ENCODE results near the gene PTPN9. TPM values are rescaled to one million over a fixed set of nuclear protein-coding genes. Genes with fewer than 3 reads are reported as not detected.

The PTPN9 gene
- 10 to 100 TPM; 15.9 to 16.6 TPM for total RNA-seq
- polyA plus RNA-seq: 10 to 100 TPM; 26.5 to 31.7 TPM

DNA sequence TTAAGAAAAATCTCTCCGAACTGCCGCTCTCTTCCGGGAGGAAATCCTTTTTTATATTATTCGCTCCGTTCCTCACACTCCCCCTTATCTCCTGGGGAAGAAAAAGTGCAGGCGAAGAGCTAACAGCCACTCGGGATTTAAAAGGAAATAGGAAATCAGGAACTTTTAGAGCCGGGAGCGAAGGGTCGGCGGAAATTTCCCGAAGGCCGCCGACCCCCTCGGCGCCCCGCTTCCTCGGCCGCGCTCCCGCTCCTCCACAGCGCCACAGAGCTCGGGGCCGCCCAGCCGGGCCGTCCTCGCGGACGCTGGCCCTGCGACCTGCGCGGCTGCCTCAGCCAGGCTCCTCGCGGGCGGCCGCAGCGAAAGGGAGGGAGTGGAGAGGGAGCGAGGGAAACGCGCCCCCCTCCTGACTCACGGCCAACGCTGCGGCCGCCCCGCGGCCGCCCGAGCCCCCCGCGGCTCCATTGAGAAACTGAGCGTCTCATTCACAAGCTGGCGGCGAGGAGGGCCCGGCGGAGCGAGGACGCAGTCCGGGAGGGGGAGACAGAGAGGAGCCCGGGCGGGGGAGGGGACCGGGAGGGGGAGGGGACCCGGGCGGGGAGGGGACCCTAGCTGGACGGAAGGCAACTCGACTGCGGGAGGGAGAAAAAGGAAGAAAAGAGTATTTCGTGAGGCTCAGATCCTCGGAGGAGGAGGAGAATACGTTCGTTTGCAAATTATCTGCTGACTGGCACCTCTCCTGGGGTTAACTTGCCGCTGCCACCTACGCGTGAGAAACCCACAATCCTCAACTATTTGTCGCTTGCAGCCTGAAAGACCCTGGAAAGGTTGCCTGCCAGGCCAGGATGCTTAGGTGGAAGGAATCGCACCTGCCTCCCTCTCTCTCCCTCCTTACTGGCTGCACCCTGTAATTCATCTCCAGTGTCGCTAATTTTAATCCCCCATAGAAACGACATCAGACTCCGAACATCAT is at the start of gene PTPN9:
Gene PTPN9, minus strand, starts transcription at position 368 of the 973 bp plus-strand sequence. CDS start 539 bp downstream, outside the sequence.
- peak within 1 kb of the TSS; percentile 77 for H3K27ac ChIP-seq (ENCODE audit: low read depth, low read length)
- no peaks in the 10 kb centered on the region for H3K36me3 ChIP-seq (ENCODE audit: insufficient read depth, low read length)
- peaks cover 0 to 11% of the 10 kb centered on the region in 2 donors for H3K36me3 Mint-ChIP-seq
- H3K27ac Mint-ChIP-seq: peak within 1 kb of the TSS; percentile 90 to 95 (median 94)
- no peaks in the 10 kb centered on the region for H3K9me3 ChIP-seq (ENCODE audit: control insufficient read depth in 1 of 2, low read length in 2 of 2)
- H3K4me1 ChIP-seq (ENCODE audit: insufficient read depth, low read length): peaks cover 22% of the 10 kb centered on the region
- H3K4me3 Mint-ChIP-seq: peak within 1 kb of the TSS; percentile 93 to 97 (median 94)
- ChIA-PET POLR2A (ENCODE audit: partially characterized antibody) (interaction anchor here (0.5 to 5.0 kb wide), 15 partner anchors 9 to 232 kb away, joined by 3 to 56 read pairs (median 5); partner anchors contain the start of genes IMP3, MAN2C1, NEIL1 and SIN3A), CTCF (ENCODE audit: partially characterized antibody) (interaction anchor here (0.7 to 2.0 kb wide), 11 partner anchors 10 to 211 kb away, joined by 3 to 9 read pairs (median 3); partner anchors contain the start of genes IMP3 and SNX33)
- peaks cover 18 to 26% (median 21%) of the 10 kb centered on the region in 4 donors for H3K4me1 Mint-ChIP-seq
- H3K9me3 Mint-ChIP-seq: no peaks in the 10 kb centered on the region
- intact Hi-C loops (cut with micrococcal nuclease): loop anchor here (1.0 to 10.0 kb wide), 4 partner anchors 46 to 128 kb away; partner anchors contain the start of genes IMP3, SIN3A and SNUPN
- no peaks in the 10 kb centered on the region for H3K27me3 Mint-ChIP-seq
- H3K4me3 ChIP-seq (ENCODE audit: low read length in 2 of 2): peak within 1 kb of the TSS; percentile 61 to 74
- no peaks in the 10 kb centered on the region for H3K27me3 ChIP-seq (ENCODE audit: insufficient read depth, low read length)
- peak; percentile 52 to 73 (median 63) for DNase-seq

DNA sequence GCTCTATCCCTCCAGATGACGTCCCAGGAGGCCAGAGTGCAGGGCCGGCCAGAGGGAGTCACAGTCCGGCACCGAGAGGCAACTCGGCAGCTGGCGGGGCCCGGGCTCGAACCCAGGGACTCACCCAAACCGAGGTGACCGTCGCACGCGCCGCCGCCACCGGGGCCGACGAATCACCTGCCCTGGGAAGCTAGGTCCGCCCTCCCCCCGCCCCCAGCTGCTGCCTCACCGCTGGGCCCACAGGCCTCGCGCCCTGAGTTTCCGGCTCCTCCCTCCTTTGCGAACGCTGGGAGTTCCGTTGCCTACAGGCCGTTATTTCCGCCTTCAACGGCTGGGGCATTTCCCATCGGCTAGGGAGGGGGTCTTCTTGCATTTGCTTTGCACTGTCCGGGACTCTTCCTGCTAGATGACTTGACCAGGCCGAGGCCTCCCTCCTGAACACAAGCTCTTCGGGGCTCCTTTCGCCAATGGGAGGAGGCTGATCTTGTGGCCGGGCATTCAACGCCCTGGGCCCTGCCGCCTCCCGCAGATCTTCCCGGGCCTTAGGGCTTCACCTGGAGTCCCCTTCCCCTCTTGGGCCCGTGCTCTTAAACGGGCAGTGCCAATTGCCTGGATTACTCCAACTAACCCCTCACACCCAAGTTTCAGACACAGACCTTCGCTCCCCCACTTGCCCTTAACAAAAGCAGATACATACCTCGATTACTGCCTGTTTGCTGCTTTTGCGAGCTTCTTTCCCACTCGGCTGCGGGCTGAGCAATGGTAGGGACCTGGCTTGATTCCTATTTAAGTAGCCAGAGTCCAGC is 46.6 kb upstream of the PTPN9 start, which contains the start of gene SNUPN:
Gene SNUPN, minus strand, starts transcription at position 184 of the 806 bp plus-strand sequence. CDS start 4,674 bp downstream, outside the sequence.
- DNase-seq: peak; percentile 88 to 94 (median 89)
- ChIA-PET CTCF (ENCODE audit: partially characterized antibody) (interaction anchor here (0.7 to 3.5 kb wide), 9 partner anchors 11 to 257 kb away, joined by 3 to 35 read pairs (median 7); partner anchors contain the start of genes IMP3, MAN2C1 and SNX33), POLR2A (ENCODE audit: partially characterized antibody) (interaction anchor here (0.9 to 6.2 kb wide), 19 partner anchors 8 to 278 kb away, joined by 3 to 209 read pairs (median 8); partner anchors contain the start of genes IMP3, MAN2C1, PTPN9 and SIN3A)
- H3K4me3 ChIP-seq (ENCODE audit: low read length in 2 of 2): peak within 1 kb of the TSS; percentile 94 to 99
- Mint-ChIP-seq H3K27me3 (no peaks in the 10 kb centered on the region), H3K9me3 (peaks cover 0 to 2% (median 0%) of the 10 kb centered on the region in 8 donors), H3K36me3 (peaks cover 0 to 11% of the 10 kb centered on the region in 2 donors), H3K4me1 (peaks cover 14 to 35% (median 24%) of the 10 kb centered on the region in 4 donors), H3K27ac (peak within 1 kb of the TSS; percentile 96 to 99 (median 98)), H3K4me3 (peak within 1 kb of the TSS; percentile 91 to 97 (median 94))
- H3K36me3 ChIP-seq (ENCODE audit: insufficient read depth, low read length): no peaks in the 10 kb centered on the region
- intact Hi-C loops (cut with micrococcal nuclease): loop anchor here (1.0 to 5.0 kb wide), 7 partner anchors 15 to 423 kb away; partner anchors contain the start of genes C15orf39, IMP3, MAN2C1 and PTPN9
- H3K27me3 ChIP-seq (ENCODE audit: insufficient read depth, low read length): no peaks in the 10 kb centered on the region
- H3K4me1 ChIP-seq (ENCODE audit: insufficient read depth, low read length): peaks cover 22% of the 10 kb centered on the region
- peak within 1 kb of the TSS; percentile 97 for H3K27ac ChIP-seq (ENCODE audit: low read depth, low read length)
- H3K9me3 ChIP-seq (ENCODE audit: control insufficient read depth in 1 of 2, low read length in 2 of 2): no peaks in the 10 kb centered on the region

DNA sequence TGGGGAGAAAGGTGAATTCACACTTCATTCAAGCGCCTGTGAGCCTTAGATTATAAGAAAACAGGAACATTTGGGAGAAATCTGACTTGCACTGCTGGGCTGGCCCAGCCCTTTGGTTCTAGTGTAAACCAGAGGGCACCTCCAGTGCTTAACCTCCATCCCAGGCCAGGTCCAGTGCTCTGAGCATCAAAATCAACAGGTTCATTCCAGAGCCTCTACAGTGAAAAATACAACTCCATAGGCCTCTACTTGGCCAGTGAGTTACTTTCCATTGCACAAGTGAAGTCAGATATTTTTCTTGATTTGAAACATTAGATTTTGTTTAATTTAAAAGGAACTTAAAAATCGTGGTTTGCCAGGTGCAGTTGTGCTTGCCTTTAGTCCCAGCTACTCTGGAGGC is 43.4 kb upstream of the PTPN9 start:
- H3K27ac ChIP-seq (ENCODE audit: low read depth, low read length): no peak overlapping the region
- Mint-ChIP-seq H3K27ac (peak overlapping the region in 6 of 7 donors; percentile 1 to 96 (median 58)), H3K4me3 (peak overlapping the region in 4 of 8 donors; percentile 5 to 55 (median 16))

DNA sequence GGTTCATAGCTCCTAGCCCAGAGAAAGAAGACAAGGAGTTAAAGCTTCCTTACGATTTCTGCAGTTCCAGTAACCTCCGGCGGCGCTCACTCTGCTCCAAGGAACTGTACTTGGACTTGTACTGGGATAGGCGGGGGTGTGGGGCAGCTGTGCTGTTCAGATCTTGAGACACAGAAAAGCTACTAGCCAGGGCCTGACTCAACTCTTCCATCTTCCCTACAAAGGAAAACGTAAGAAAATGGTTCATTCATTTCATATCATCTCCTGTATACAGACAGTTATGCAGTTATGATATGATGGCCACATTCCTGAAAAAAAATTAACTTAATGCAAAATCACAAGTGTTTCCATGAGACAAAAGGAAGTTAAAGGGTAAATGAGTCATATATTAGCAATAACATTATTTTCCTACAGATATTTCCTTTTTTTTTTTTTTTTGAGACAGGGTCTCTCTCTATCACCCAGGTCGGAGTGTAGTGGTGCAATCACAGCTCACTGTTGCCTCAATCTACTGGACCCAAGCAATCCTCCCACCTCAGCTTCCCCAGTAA is 41.8 kb upstream of the PTPN9 start:
- Histone ChIP-seq H3K36me3 (ENCODE audit: insufficient read depth, low read length) (peaks cover 18% of the 10 kb centered on the region), H3K9me3 (ENCODE audit: control insufficient read depth in 1 of 2, low read length in 2 of 2) (no peaks in the 10 kb centered on the region), H3K27ac (ENCODE audit: low read depth, low read length) (no peak overlapping the region), H3K27me3 (ENCODE audit: insufficient read depth, low read length) (no peaks in the 10 kb centered on the region), H3K4me1 (ENCODE audit: insufficient read depth, low read length) (peaks cover 22% of the 10 kb centered on the region), H3K4me3 (ENCODE audit: low read length in 2 of 2) (no peak overlapping the region)
- ChIA-PET POLR2A (ENCODE audit: partially characterized antibody) (interaction anchor here (0.7 to 2.7 kb wide), 4 partner anchors 13 to 253 kb away, joined by 3 to 15 read pairs (median 6); partner anchors contain the start of gene IMP3), CTCF (ENCODE audit: partially characterized antibody) (interaction anchor here (0.8 to 1.5 kb wide), 2 partner anchors 23 to 253 kb away, joined by 3 to 7 read pairs; no protein-coding TSS in a partner anchor)
- intact Hi-C loops (cut with micrococcal nuclease): no loop called here
- Mint-ChIP-seq H3K36me3 (peaks cover 11 to 45% of the 10 kb centered on the region in 2 donors), H3K9me3 (peaks cover 0 to under 1% (median 0%) of the 10 kb centered on the region in 8 donors), H3K27ac (peak overlapping the region; percentile 30 to 83 (median 73)), H3K4me1 (peaks cover 19 to 35% (median 28%) of the 10 kb centered on the region in 4 donors), H3K27me3 (no peaks in the 10 kb centered on the region), H3K4me3 (peak overlapping the region in 4 of 8 donors; percentile 39 to 80 (median 67))
- no peak for DNase-seq

More for the DNA sequence above, 43.4 kb upstream of the PTPN9 start:
- H3K4me3 ChIP-seq (ENCODE audit: low read length in 2 of 2): no peak overlapping the region
- no peaks in the 10 kb centered on the region for H3K27me3 Mint-ChIP-seq
- peaks cover 21 to 42% (median 33%) of the 10 kb centered on the region in 4 donors for H3K4me1 Mint-ChIP-seq
- CTCF ChIA-PET (ENCODE audit: partially characterized antibody): no interaction called here
- intact Hi-C loops (cut with micrococcal nuclease): no loop called here
- H3K36me3 Mint-ChIP-seq: peaks cover 0 to 32% of the 10 kb centered on the region in 2 donors
- peaks cover 3% of the 10 kb centered on the region for H3K36me3 ChIP-seq (ENCODE audit: insufficient read depth, low read length)
- POLR2A ChIA-PET (ENCODE audit: partially characterized antibody): interaction anchor here (1.2 kb wide), 1 partner anchor 17 kb away, joined by 4 read pairs; the partner anchor contains the start of gene IMP3
- no peaks in the 10 kb centered on the region for H3K9me3 ChIP-seq (ENCODE audit: control insufficient read depth in 1 of 2, low read length in 2 of 2)
- peaks cover 29% of the 10 kb centered on the region for H3K4me1 ChIP-seq (ENCODE audit: insufficient read depth, low read length)
- peaks cover 0 to 2% (median 0%) of the 10 kb centered on the region in 8 donors for H3K9me3 Mint-ChIP-seq
- no peaks in the 10 kb centered on the region for H3K27me3 ChIP-seq (ENCODE audit: insufficient read depth, low read length)
- DNase-seq: no peak

DNA sequence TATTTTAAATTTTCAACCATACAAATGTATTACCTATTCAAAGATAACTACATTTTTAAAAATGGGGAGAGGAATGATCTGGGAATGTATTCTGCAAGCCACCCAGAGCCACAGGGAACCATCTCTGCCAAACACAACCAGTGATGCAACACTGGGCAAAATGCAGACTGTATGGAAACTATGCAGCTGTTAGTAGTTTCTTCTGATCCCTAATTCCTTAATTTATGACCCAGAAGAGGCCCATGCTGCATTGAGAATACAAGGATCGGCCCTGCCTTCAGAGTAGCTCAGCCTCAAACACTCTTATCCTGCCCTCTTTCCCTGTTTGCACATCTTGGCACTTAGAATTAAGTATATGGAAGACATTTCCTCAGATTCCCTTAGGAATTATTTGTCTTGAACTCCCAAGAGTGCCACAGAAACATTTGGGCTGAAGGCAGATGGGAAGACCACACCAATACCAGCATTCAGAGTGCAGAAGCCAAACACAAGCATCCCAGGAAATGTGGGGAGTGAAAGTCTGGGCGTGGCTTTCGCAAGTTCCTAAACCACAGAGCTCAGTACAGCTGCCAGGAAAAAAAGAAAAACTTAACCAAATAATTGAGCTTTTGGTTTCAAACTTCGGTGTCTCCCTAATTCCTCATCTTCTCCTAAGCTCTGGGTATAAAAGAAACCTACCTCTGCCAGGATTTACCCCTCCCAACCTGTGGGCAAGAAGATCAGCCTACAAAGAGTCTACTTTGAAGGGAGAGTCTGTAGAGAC is 41.1 kb upstream of the PTPN9 start:
- Histone ChIP-seq H3K9me3 (ENCODE audit: control insufficient read depth in 1 of 2, low read length in 2 of 2) (no peaks in the 10 kb centered on the region), H3K27me3 (ENCODE audit: insufficient read depth, low read length) (no peaks in the 10 kb centered on the region), H3K36me3 (ENCODE audit: insufficient read depth, low read length) (peaks cover 19% of the 10 kb centered on the region), H3K4me1 (ENCODE audit: insufficient read depth, low read length) (peaks cover 22% of the 10 kb centered on the region), H3K27ac (ENCODE audit: low read depth, low read length) (no peak overlapping the region), H3K4me3 (ENCODE audit: low read length in 2 of 2) (no peak overlapping the region)
- no peaks in the 10 kb centered on the region for H3K9me3 Mint-ChIP-seq
- peak overlapping the region in 3 of 8 donors; percentile 63 to 80 (median 71) for H3K4me3 Mint-ChIP-seq
- no peaks in the 10 kb centered on the region for H3K27me3 Mint-ChIP-seq
- no peak for DNase-seq
- CTCF ChIA-PET (ENCODE audit: partially characterized antibody): interaction anchor here (0.8 to 1.5 kb wide), 3 partner anchors 22 to 253 kb away, joined by 3 to 7 read pairs (median 3); no protein-coding TSS in a partner anchor
- peaks cover 16 to 43% of the 10 kb centered on the region in 2 donors for H3K36me3 Mint-ChIP-seq
- peaks cover 21 to 32% (median 26%) of the 10 kb centered on the region in 4 donors for H3K4me1 Mint-ChIP-seq
- POLR2A ChIA-PET (ENCODE audit: partially characterized antibody): interaction anchor here (0.6 to 2.7 kb wide), 6 partner anchors 13 to 253 kb away, joined by 3 to 15 read pairs (median 4); partner anchors contain the start of gene IMP3
- H3K27ac Mint-ChIP-seq: peak overlapping the region; percentile 30 to 80 (median 68)
- intact Hi-C loops (cut with micrococcal nuclease): no loop called here

Measured in CD4-positive, alpha-beta memory T cell (primary cell).